HepG2 (cell line): Measurements from ENCODE around the gene ZPR1. TPM values are rescaled to one million over a fixed set of nuclear protein-coding genes. Genes with fewer than 3 reads are reported as not detected.

ENCODE experiments used
- AKAP8 ChIP-seq: sonication (generic); formaldehyde crosslinking; IDR thresholded peaks from 2 replicates; pipeline ENCODE4 v1.5.1; 2020; ENCODE audit warnings: mild to moderate bottlenecking, missing genetic modification reagents
- HES4 ChIP-seq: sonication (generic); formaldehyde crosslinking; IDR thresholded peaks from 2 replicates; pipeline ENCODE4 v1.9.0; 2021; ENCODE audit warnings: mild to moderate bottlenecking, missing genetic modification reagents, borderline replicate concordance
- NBN ChIP-seq: fragments of 450-650 bp; conservative IDR thresholded peaks from 2 replicates; pipeline ENCODE4 v1.6.1; 2017
- PBX2 ChIP-seq: IDR thresholded peaks from 2 replicates; pipeline ENCODE4 v1.6.1; 2016; ENCODE audit warnings: control low read depth
- PREB ChIP-seq: sonication (generic); formaldehyde crosslinking; IDR thresholded peaks from 2 replicates; pipeline ENCODE4 v1.4.0; 2020; ENCODE audit warnings: missing genetic modification reagents
- RARA ChIP-seq: IDR thresholded peaks from 2 replicates; pipeline ENCODE4 v1.6.1; 2016; ENCODE audit warnings: missing genetic modification reagents, missing compliant biosample characterization
- SNAPC2 ChIP-seq: sonication (generic); formaldehyde crosslinking; IDR thresholded peaks from 2 replicates; pipeline ENCODE4 v1.8.1; 2022; ENCODE audit warnings: mild to moderate bottlenecking, missing genetic modification reagents
- SOX6 ChIP-seq, 2 experiments: fragments of 450-650 bp in 1 of 2; sonication (generic) in 1 of 2; formaldehyde crosslinking in 1 of 2; IDR thresholded peaks; 2 replicates each; pipeline versions ENCODE4 v1.4.0 to v1.6.1; 2017 to 2020; ENCODE audit warnings: antibody characterized with exemption in 1 of 2, mild to moderate bottlenecking in 1 of 2, missing genetic modification reagents in 1 of 2
- SRSF1 ChIP-seq: fragments of 200-400 bp; formaldehyde crosslinking; optimal IDR thresholded peaks from 2 replicates; pipeline ENCODE3; 2017; ENCODE audit warnings: mild to moderate bottlenecking, low read depth, low read length, moderate library complexity
- TBL1XR1 ChIP-seq: fragments of 150-350 bp; IDR thresholded peaks from 2 replicates; pipeline ENCODE4 v1.6.1; 2014; ENCODE audit warnings: borderline replicate concordance, low read length; ENCODE audit not compliant: partially characterized antibody
- ZNF546 ChIP-seq: sonication (generic); formaldehyde crosslinking; conservative IDR thresholded peaks from 2 replicates; pipeline ENCODE4 v1.8.1; 2023; ENCODE audit warnings: mild to moderate bottlenecking, missing genetic modification reagents
- ZNF605 ChIP-seq: sonication (generic); formaldehyde crosslinking; IDR thresholded peaks from 2 replicates; pipeline ENCODE4 v1.8.0; 2022; ENCODE audit warnings: mild to moderate bottlenecking, missing genetic modification reagents
- polyA plus RNA-seq, 8 experiments: library from polyadenylated mRNA; depleted of rRNA in 3 of 8; stranded (reverse) in 7 of 8; unstranded in 1 of 8; fragments of >200 nt; fragmentation: Illumina TruSeq in 4 of 8; extraction: Trizol in 4 of 8; gene quantifications; 2 replicates each; pipeline versions ENCODE4 v1.2.1 to v1.2.3, GENCODE V29; 2011 to 2016; ENCODE audit warnings: low read depth in 4 of 8, missing spikeins in 1 of 8, mixed read lengths in 1 of 8; ENCODE audit not compliant: insufficient read depth in 1 of 8
- total RNA-seq, 5 experiments: library from RNA; depleted of rRNA; stranded (reverse); fragments of >200 nt; fragmentation: Illumina TruSeq; extraction: Trizol; gene quantifications; 2 replicates each; pipeline ENCODE4 v1.2.3, GENCODE V29; 2016; ENCODE audit warnings: low read depth in 1 of 5
- TF ChIP-seq, protein P1 (sequence below): sonication (generic); formaldehyde crosslinking; IDR thresholded peaks from 2 replicates; pipeline ENCODE4 v1.4.0; 2020; ENCODE audit warnings: missing genetic modification reagents
- TF ChIP-seq, protein P2 (sequence below): sonication (generic); formaldehyde crosslinking; IDR thresholded peaks from 2 replicates; pipeline ENCODE4 v1.4.0; 2020; ENCODE audit warnings: mild to moderate bottlenecking, missing genetic modification reagents
- TF ChIP-seq, protein P3 (sequence below): sonication (generic); formaldehyde crosslinking; IDR thresholded peaks from 2 replicates; pipeline ENCODE4 v1.8.1; 2022; ENCODE audit warnings: low read depth, mild to moderate bottlenecking, missing genetic modification reagents

ZPR1 gene
- total and polyA plus RNA-seq, 2 of the 13 experiments (the other 11 are each of a cell fraction or from before 2014, with no cell fraction given) = 40.0 to 79.3 TPM

GRCh38 chr11:116791002-116791812, 3.4 kb upstream of the ZPR1 start (continued):
- TF ChIP-seq AKAP8 (CRISPR knock-in tag) (no peak), ZNF605 (CRISPR knock-in tag) (no peak), RARA (CRISPR knock-in tag) (peak; percentile 40; the same call in 1 of the 2 replicates), HES4 (0 out of 2 replicates have a peak, but pooled peaks have one; percentile 26), ZNF546 (0 out of 2 replicates have a peak, but pooled peaks have one; percentile 4), NBN (no peak), SRSF1 (peak; percentile 31), SOX6 (IDR thresholded peaks at IDR 0.05) (no peak), SOX6 (CRISPR knock-in tag; IDR thresholded peaks at IDR 0.05) (peak; percentile 81), PBX2 (CRISPR knock-in tag) (no peak), PREB (CRISPR knock-in tag) (no peak), TBL1XR1 (no peak), SNAPC2 (peak; percentile 75; the same call in 1 of the 2 replicates)
- TF ChIP-seq, protein P1, sequence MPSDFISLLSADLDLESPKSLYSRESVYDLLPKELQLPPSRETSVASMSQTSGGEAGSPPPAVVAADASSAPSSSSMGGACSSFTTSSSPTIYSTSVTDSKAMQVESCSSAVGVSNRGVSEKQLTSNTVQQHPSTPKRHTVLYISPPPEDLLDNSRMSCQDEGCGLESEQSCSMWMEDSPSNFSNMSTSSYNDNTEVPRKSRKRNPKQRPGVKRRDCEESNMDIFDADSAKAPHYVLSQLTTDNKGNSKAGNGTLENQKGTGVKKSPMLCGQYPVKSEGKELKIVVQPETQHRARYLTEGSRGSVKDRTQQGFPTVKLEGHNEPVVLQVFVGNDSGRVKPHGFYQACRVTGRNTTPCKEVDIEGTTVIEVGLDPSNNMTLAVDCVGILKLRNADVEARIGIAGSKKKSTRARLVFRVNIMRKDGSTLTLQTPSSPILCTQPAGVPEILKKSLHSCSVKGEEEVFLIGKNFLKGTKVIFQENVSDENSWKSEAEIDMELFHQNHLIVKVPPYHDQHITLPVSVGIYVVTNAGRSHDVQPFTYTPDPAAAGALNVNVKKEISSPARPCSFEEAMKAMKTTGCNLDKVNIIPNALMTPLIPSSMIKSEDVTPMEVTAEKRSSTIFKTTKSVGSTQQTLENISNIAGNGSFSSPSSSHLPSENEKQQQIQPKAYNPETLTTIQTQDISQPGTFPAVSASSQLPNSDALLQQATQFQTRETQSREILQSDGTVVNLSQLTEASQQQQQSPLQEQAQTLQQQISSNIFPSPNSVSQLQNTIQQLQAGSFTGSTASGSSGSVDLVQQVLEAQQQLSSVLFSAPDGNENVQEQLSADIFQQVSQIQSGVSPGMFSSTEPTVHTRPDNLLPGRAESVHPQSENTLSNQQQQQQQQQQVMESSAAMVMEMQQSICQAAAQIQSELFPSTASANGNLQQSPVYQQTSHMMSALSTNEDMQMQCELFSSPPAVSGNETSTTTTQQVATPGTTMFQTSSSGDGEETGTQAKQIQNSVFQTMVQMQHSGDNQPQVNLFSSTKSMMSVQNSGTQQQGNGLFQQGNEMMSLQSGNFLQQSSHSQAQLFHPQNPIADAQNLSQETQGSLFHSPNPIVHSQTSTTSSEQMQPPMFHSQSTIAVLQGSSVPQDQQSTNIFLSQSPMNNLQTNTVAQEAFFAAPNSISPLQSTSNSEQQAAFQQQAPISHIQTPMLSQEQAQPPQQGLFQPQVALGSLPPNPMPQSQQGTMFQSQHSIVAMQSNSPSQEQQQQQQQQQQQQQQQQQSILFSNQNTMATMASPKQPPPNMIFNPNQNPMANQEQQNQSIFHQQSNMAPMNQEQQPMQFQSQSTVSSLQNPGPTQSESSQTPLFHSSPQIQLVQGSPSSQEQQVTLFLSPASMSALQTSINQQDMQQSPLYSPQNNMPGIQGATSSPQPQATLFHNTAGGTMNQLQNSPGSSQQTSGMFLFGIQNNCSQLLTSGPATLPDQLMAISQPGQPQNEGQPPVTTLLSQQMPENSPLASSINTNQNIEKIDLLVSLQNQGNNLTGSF (CRISPR knock-in tag) = no peak
- TF ChIP-seq, protein P2, sequence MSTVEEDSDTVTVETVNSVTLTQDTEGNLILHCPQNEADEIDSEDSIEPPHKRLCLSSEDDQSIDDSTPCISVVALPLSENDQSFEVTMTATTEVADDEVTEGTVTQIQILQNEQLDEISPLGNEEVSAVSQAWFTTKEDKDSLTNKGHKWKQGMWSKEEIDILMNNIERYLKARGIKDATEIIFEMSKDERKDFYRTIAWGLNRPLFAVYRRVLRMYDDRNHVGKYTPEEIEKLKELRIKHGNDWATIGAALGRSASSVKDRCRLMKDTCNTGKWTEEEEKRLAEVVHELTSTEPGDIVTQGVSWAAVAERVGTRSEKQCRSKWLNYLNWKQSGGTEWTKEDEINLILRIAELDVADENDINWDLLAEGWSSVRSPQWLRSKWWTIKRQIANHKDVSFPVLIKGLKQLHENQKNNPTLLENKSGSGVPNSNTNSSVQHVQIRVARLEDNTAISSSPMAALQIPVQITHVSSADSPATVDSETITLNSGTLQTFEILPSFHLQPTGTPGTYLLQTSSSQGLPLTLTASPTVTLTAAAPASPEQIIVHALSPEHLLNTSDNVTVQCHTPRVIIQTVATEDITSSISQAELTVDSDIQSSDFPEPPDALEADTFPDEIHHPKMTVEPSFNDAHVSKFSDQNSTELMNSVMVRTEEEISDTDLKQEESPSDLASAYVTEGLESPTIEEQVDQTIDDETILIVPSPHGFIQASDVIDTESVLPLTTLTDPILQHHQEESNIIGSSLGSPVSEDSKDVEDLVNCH (CRISPR knock-in tag) = no peak
- TF ChIP-seq, protein P3, sequence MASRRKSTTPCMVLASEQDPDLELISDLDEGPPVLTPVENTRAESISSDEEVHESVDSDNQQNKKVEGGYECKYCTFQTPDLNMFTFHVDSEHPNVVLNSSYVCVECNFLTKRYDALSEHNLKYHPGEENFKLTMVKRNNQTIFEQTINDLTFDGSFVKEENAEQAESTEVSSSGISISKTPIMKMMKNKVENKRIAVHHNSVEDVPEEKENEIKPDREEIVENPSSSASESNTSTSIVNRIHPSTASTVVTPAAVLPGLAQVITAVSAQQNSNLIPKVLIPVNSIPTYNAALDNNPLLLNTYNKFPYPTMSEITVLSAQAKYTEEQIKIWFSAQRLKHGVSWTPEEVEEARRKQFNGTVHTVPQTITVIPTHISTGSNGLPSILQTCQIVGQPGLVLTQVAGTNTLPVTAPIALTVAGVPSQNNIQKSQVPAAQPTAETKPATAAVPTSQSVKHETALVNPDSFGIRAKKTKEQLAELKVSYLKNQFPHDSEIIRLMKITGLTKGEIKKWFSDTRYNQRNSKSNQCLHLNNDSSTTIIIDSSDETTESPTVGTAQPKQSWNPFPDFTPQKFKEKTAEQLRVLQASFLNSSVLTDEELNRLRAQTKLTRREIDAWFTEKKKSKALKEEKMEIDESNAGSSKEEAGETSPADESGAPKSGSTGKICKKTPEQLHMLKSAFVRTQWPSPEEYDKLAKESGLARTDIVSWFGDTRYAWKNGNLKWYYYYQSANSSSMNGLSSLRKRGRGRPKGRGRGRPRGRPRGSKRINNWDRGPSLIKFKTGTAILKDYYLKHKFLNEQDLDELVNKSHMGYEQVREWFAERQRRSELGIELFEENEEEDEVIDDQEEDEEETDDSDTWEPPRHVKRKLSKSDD (CRISPR knock-in tag) = no peak
